ENCODE results near the gene PPM1L. TPM values are rescaled to one million over a fixed set of nuclear protein-coding genes. Genes with fewer than 3 reads are reported as not detected.
A peak's percentile ranks its signal among the peaks of the same experiment; 100 is the strongest.

Gene PPM1L
- total and polyA plus RNA-seq, 5 donors from 2014 or later, result 0.28 to 1.9 (median 0.81) TPM

- Mint-ChIP-seq H3K4me3 (no peak overlapping the region), H3K4me1 (peaks cover 0 to 9% (median 5%) of the 10 kb centered on the region in 4 donors), H3K27me3 (peaks cover 20% of the 10 kb centered on the region), H3K27ac (no peak overlapping the region), H3K9me3 (peaks cover 0 to 2% (median 0%) of the 10 kb centered on the region in 7 donors), H3K36me3 (no peaks in the 10 kb centered on the region)
- Histone ChIP-seq H3K4me3 (ENCODE audit: low read depth, low read length) (no peak overlapping the region), H3K27ac (ENCODE audit: insufficient read depth, low read length, poor library complexity, severe bottlenecking) (no peak overlapping the region), H3K27me3 (ENCODE audit: control insufficient read depth, insufficient read depth, low read length) (no peaks in the 10 kb centered on the region), H3K36me3 (ENCODE audit: control insufficient read depth, insufficient read depth, low read length) (no peaks in the 10 kb centered on the region), H3K9me3 (ENCODE audit: control insufficient read depth in 2 of 2, low read length in 2 of 2) (no peaks in the 10 kb centered on the region), H3K4me1 (ENCODE audit: control insufficient read depth, insufficient read depth, low read length, poor library complexity, severe bottlenecking) (no peaks in the 10 kb centered on the region)
- DNase-seq, result no peak
- ATAC-seq (ENCODE audit: low read depth in 2 of 2), result no peak
Measured at GRCh38 chr3:160797356-160797755, 41.3 kb downstream of the PPM1L start.

- Mint-ChIP-seq H3K27me3 (peaks cover 26% of the 10 kb centered on the region), H3K36me3 (no peaks in the 10 kb centered on the region), H3K4me3 (peak overlapping the region in 1 of 4 donors; percentile 27), H3K27ac (no peak overlapping the region), H3K9me3 (peaks cover 0 to 2% (median 0%) of the 10 kb centered on the region in 7 donors), H3K4me1 (peaks cover 0 to 13% (median 5%) of the 10 kb centered on the region in 4 donors)
- no peaks in the 10 kb centered on the region for H3K9me3 ChIP-seq (ENCODE audit: control insufficient read depth in 2 of 2, low read length in 2 of 2)
- H3K27me3 ChIP-seq (ENCODE audit: control insufficient read depth, insufficient read depth, low read length), result no peaks in the 10 kb centered on the region
- no peaks in the 10 kb centered on the region for H3K4me1 ChIP-seq (ENCODE audit: control insufficient read depth, insufficient read depth, low read length, poor library complexity, severe bottlenecking)
- ATAC-seq (ENCODE audit: low read depth in 2 of 2) (peak in 1 of 2 donors; percentile 47), DNase-seq (peak in 1 of 3 donors; percentile 85)
- H3K4me3 ChIP-seq (ENCODE audit: low read depth, low read length), result no peak overlapping the region
- H3K27ac ChIP-seq (ENCODE audit: insufficient read depth, low read length, poor library complexity, severe bottlenecking), result no peak overlapping the region
- no peaks in the 10 kb centered on the region for H3K36me3 ChIP-seq (ENCODE audit: control insufficient read depth, insufficient read depth, low read length)
Measured at GRCh38 chr3:160801386-160802118, 45.5 kb downstream of the PPM1L start.

- H3K36me3 ChIP-seq (ENCODE audit: control insufficient read depth, insufficient read depth, low read length), result no peaks in the 10 kb centered on the region
- ATAC-seq (ENCODE audit: low read depth in 2 of 2), result no peak
- H3K27me3 ChIP-seq (ENCODE audit: control insufficient read depth, insufficient read depth, low read length), result no peaks in the 10 kb centered on the region
- H3K27ac ChIP-seq (ENCODE audit: insufficient read depth, low read length, poor library complexity, severe bottlenecking), result no peak overlapping the region
- Mint-ChIP-seq H3K4me1 (peaks cover 0 to 13% (median 5%) of the 10 kb centered on the region in 4 donors), H3K27ac (no peak overlapping the region), H3K36me3 (no peaks in the 10 kb centered on the region), H3K9me3 (no peaks in the 10 kb centered on the region), H3K4me3 (no peak overlapping the region), H3K27me3 (peaks cover 24% of the 10 kb centered on the region)
- H3K4me3 ChIP-seq (ENCODE audit: low read depth, low read length), result no peak overlapping the region
- H3K4me1 ChIP-seq (ENCODE audit: control insufficient read depth, insufficient read depth, low read length, poor library complexity, severe bottlenecking), result no peaks in the 10 kb centered on the region
- DNase-seq, result no peak
- no peaks in the 10 kb centered on the region for H3K9me3 ChIP-seq (ENCODE audit: control insufficient read depth in 2 of 2, low read length in 2 of 2)
Measured at GRCh38 chr3:160804762-160805161, 48.7 kb downstream of the PPM1L start.

GRCh38 chr3:160806094-160806493 lies 50.1 kb downstream of the PPM1L start:
- Histone ChIP-seq H3K4me1 (ENCODE audit: control insufficient read depth, insufficient read depth, low read length, poor library complexity, severe bottlenecking) (no peaks in the 10 kb centered on the region), H3K36me3 (ENCODE audit: control insufficient read depth, insufficient read depth, low read length) (no peaks in the 10 kb centered on the region), H3K9me3 (ENCODE audit: control insufficient read depth in 2 of 2, low read length in 2 of 2) (no peaks in the 10 kb centered on the region), H3K27ac (ENCODE audit: insufficient read depth, low read length, poor library complexity, severe bottlenecking) (no peak overlapping the region), H3K4me3 (ENCODE audit: low read depth, low read length) (no peak overlapping the region), H3K27me3 (ENCODE audit: control insufficient read depth, insufficient read depth, low read length) (no peaks in the 10 kb centered on the region)
- DNase-seq, result no peak
- no peak overlapping the region for H3K4me3 Mint-ChIP-seq
- ATAC-seq (ENCODE audit: low read depth in 2 of 2), result no peak
- no peaks in the 10 kb centered on the region for H3K9me3 Mint-ChIP-seq
- H3K4me1 Mint-ChIP-seq, result peaks cover 0 to 13% (median 5%) of the 10 kb centered on the region in 4 donors
- H3K27ac Mint-ChIP-seq, result no peak overlapping the region
- no peaks in the 10 kb centered on the region for H3K36me3 Mint-ChIP-seq
- H3K27me3 Mint-ChIP-seq, result peaks cover 16% of the 10 kb centered on the region

- H3K4me1 Mint-ChIP-seq, result peaks cover 0 to 10% (median 4%) of the 10 kb centered on the region in 4 donors
- H3K36me3 ChIP-seq (ENCODE audit: control insufficient read depth, insufficient read depth, low read length), result no peaks in the 10 kb centered on the region
- H3K4me1 ChIP-seq (ENCODE audit: control insufficient read depth, insufficient read depth, low read length, poor library complexity, severe bottlenecking), result no peaks in the 10 kb centered on the region
- no peaks in the 10 kb centered on the region for H3K36me3 Mint-ChIP-seq
- ATAC-seq (ENCODE audit: low read depth in 2 of 2) (no peak), DNase-seq (no peak)
- no peak overlapping the region for H3K27ac Mint-ChIP-seq
- H3K27me3 ChIP-seq (ENCODE audit: control insufficient read depth, insufficient read depth, low read length), result no peaks in the 10 kb centered on the region
- no peaks in the 10 kb centered on the region for H3K9me3 Mint-ChIP-seq
- no peak overlapping the region for H3K4me3 Mint-ChIP-seq
- no peaks in the 10 kb centered on the region for H3K9me3 ChIP-seq (ENCODE audit: control insufficient read depth in 2 of 2, low read length in 2 of 2)
- no peak overlapping the region for H3K4me3 ChIP-seq (ENCODE audit: low read depth, low read length)
- no peak overlapping the region for H3K27ac ChIP-seq (ENCODE audit: insufficient read depth, low read length, poor library complexity, severe bottlenecking)
- peaks cover 13% of the 10 kb centered on the region for H3K27me3 Mint-ChIP-seq
Measured at GRCh38 chr3:160806686-160807085, 50.7 kb downstream of the PPM1L start.

- peaks cover 4% of the 10 kb centered on the region for H3K27me3 Mint-ChIP-seq
- no peak overlapping the region for H3K4me3 Mint-ChIP-seq
- no peak overlapping the region for H3K27ac ChIP-seq (ENCODE audit: insufficient read depth, low read length, poor library complexity, severe bottlenecking)
- no peaks in the 10 kb centered on the region for H3K9me3 Mint-ChIP-seq
- H3K27ac Mint-ChIP-seq, result no peak overlapping the region
- H3K9me3 ChIP-seq (ENCODE audit: control insufficient read depth in 2 of 2, low read length in 2 of 2), result no peaks in the 10 kb centered on the region
- peaks cover 0 to 4% (median 0%) of the 10 kb centered on the region in 4 donors for H3K4me1 Mint-ChIP-seq
- H3K36me3 Mint-ChIP-seq, result no peaks in the 10 kb centered on the region
- DNase-seq, result no peak
- no peak for ATAC-seq (ENCODE audit: low read depth in 2 of 2)
- no peaks in the 10 kb centered on the region for H3K27me3 ChIP-seq (ENCODE audit: control insufficient read depth, insufficient read depth, low read length)
- no peaks in the 10 kb centered on the region for H3K4me1 ChIP-seq (ENCODE audit: control insufficient read depth, insufficient read depth, low read length, poor library complexity, severe bottlenecking)
- no peaks in the 10 kb centered on the region for H3K36me3 ChIP-seq (ENCODE audit: control insufficient read depth, insufficient read depth, low read length)
- H3K4me3 ChIP-seq (ENCODE audit: low read depth, low read length), result no peak overlapping the region
Measured at GRCh38 chr3:160808838-160809237, 52.8 kb downstream of the PPM1L start.

GRCh38 chr3:160809453-160809852 lies 53.4 kb downstream of the PPM1L start:
- Mint-ChIP-seq H3K27me3 (peaks cover 4% of the 10 kb centered on the region), H3K36me3 (no peaks in the 10 kb centered on the region), H3K4me3 (no peak overlapping the region), H3K4me1 (peaks cover 0 to 4% (median 0%) of the 10 kb centered on the region in 4 donors), H3K9me3 (peaks cover 0 to 2% (median 0%) of the 10 kb centered on the region in 7 donors), H3K27ac (no peak overlapping the region)
- DNase-seq (no peak), ATAC-seq (ENCODE audit: low read depth in 2 of 2) (no peak)
- no peaks in the 10 kb centered on the region for H3K27me3 ChIP-seq (ENCODE audit: control insufficient read depth, insufficient read depth, low read length)
- no peak overlapping the region for H3K27ac ChIP-seq (ENCODE audit: insufficient read depth, low read length, poor library complexity, severe bottlenecking)
- no peak overlapping the region for H3K4me3 ChIP-seq (ENCODE audit: low read depth, low read length)
- no peaks in the 10 kb centered on the region for H3K4me1 ChIP-seq (ENCODE audit: control insufficient read depth, insufficient read depth, low read length, poor library complexity, severe bottlenecking)
- no peaks in the 10 kb centered on the region for H3K9me3 ChIP-seq (ENCODE audit: control insufficient read depth in 2 of 2, low read length in 2 of 2)
- no peaks in the 10 kb centered on the region for H3K36me3 ChIP-seq (ENCODE audit: control insufficient read depth, insufficient read depth, low read length)

All from CD4-positive, CD25-positive, alpha-beta regulatory T cell (primary cell).